OCI-LY7 (cell line): ENCODE results near the gene FIBIN.

Source experiments
- EZH2phosphoT487 ChIP-seq: fragments of 200-600 bp; sonication (generic); IDR thresholded peaks from 2 replicates; pipeline ENCODE4 v1.6.1; 2018; ENCODE audit warnings: low read depth, borderline replicate concordance, mild to moderate bottlenecking, mixed run types, antibody characterized with exemption, low read length, moderate library complexity, mixed read lengths
- TF ChIP-seq, protein P1 (sequence below): fragments of 200-600 bp; sonication (generic); conservative IDR thresholded peaks from 2 replicates; pipeline ENCODE4 v1.5.1; 2014; ENCODE audit warnings: mild to moderate bottlenecking, antibody characterized with exemption, low read length, moderate library complexity, mixed read lengths

DNA sequence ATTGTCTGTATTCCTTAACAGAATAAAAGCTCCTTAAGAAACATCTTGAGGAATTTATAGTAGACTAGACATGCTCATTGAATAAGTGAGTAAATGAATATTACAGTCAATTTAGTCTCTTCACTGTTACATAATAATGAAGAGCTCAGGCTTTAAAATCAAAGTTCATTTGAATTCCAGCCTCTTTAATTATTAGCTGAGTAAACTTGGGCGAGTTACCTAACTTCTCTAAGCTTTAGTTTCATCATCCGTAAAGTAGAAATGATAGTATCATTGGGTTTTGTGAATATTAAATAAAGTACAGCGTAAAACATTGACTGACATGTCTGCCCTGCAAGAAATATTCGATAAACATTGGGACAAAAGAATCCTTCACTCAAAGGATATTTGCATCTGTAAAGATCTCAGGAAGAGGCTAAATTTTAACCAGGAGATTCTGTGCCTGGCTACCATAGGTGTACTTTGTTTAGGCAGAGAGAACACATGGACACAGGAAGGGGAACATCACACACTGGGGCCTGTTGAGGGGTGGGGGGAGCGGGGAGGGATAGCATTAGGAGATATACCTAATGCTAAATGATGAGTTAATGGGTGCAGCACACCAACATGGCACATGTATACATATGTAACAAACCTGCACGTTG lies 31.5 kb downstream of the FIBIN start:
- TF ChIP-seq, protein P1, sequence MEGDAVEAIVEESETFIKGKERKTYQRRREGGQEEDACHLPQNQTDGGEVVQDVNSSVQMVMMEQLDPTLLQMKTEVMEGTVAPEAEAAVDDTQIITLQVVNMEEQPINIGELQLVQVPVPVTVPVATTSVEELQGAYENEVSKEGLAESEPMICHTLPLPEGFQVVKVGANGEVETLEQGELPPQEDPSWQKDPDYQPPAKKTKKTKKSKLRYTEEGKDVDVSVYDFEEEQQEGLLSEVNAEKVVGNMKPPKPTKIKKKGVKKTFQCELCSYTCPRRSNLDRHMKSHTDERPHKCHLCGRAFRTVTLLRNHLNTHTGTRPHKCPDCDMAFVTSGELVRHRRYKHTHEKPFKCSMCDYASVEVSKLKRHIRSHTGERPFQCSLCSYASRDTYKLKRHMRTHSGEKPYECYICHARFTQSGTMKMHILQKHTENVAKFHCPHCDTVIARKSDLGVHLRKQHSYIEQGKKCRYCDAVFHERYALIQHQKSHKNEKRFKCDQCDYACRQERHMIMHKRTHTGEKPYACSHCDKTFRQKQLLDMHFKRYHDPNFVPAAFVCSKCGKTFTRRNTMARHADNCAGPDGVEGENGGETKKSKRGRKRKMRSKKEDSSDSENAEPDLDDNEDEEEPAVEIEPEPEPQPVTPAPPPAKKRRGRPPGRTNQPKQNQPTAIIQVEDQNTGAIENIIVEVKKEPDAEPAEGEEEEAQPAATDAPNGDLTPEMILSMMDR = no peak
- no peak for TF ChIP-seq EZH2phosphoT487
